ENCODE data around the gene TRIM17.

TRIM17 gene

GRCh38 chr1:228358764-228359612, 57.7 kb downstream of the TRIM17 start:
- ATAC-seq (replicated peaks) (no peak), DNase-seq (no peak)
- Mint-ChIP-seq H3K9me3 (no peaks in the 10 kb centered on the region), H3K27me3 (no peaks in the 10 kb centered on the region), H3K4me1 (ENCODE audit: low read depth in 2 of 2) (peaks cover 2 to 10% of the 10 kb centered on the region in 2 donors), H3K27ac (peak overlapping the region; percentile 80 to 88), H3K4me3 (no peak overlapping the region), H3K36me3 (ENCODE audit: insufficient read depth) (no peaks in the 10 kb centered on the region)

GRCh38 chr1:228358039-228358763, 58.5 kb downstream of the TRIM17 start:
- no peak overlapping the region for H3K4me3 Mint-ChIP-seq
- peak; percentile 52 for ATAC-seq (replicated peaks)
- H3K9me3 Mint-ChIP-seq: no peaks in the 10 kb centered on the region

More at GRCh38 chr1:228358039-228358763, 58.5 kb downstream of the TRIM17 start:
- Mint-ChIP-seq H3K4me1 (ENCODE audit: low read depth in 2 of 2) (peaks cover 2 to 10% of the 10 kb centered on the region in 2 donors), H3K36me3 (ENCODE audit: insufficient read depth) (no peaks in the 10 kb centered on the region), H3K27me3 (no peaks in the 10 kb centered on the region), H3K27ac (peak overlapping the region; percentile 80 to 88)
- DNase-seq: peak in 1 of 3 experiments; percentile 31
